HS-5 (cell line): ENCODE data around the gene CEP170B.
"Not testable (repeated sequence)": the region's sequence is repeated elsewhere in the genome, so short reads cannot be mapped to it uniquely, and the experiment has no call there.

Experiments
- DNase-seq: peaks from one replicate; pipeline ENCODE4 v3.0.0-alpha.2; 2012; ENCODE audit warnings: low read depth

The CEP170B gene

GRCh38 chr14:104879201-104879982, 14.3 kb downstream of the CEP170B start:
- DNase-seq, result no peak

- no peak for DNase-seq
These were observed 15.0 kb downstream of the CEP170B start for GRCh38 chr14:104879983-104880565.

GRCh38 chr14:104880584-104881210, 15.6 kb downstream of the CEP170B start:
- no peak for DNase-seq

- DNase-seq, result no peak
These were observed 16.4 kb downstream of the CEP170B start for GRCh38 chr14:104881369-104881979.

- no peak for DNase-seq
These were observed 17.4 kb downstream of the CEP170B start for GRCh38 chr14:104882325-104882973.

GRCh38 chr14:104882991-104883660, 18.1 kb downstream of the CEP170B start:
- no peak for DNase-seq

- DNase-seq, result no peak
These were observed 18.8 kb downstream of the CEP170B start for GRCh38 chr14:104883681-104884361.

- not testable (repeated sequence) for DNase-seq
These were observed 19.3 kb downstream of the CEP170B start for GRCh38 chr14:104884381-104884780.

- no peak for DNase-seq
These were observed 20.2 kb downstream of the CEP170B start for GRCh38 chr14:104885031-104885972.

GRCh38 chr14:104885973-104886689, 21.1 kb downstream of the CEP170B start:
- DNase-seq, result no peak

- no peak for DNase-seq
These were observed 21.9 kb downstream of the CEP170B start for GRCh38 chr14:104886690-104887622.

GRCh38 chr14:104887623-104888488, 22.8 kb downstream of the CEP170B start:
- DNase-seq, result no peak

GRCh38 chr14:104888489-104889374, 23.7 kb downstream of the CEP170B start:
- DNase-seq, result no peak

- no peak for DNase-seq
These were observed 24.3 kb downstream of the CEP170B start for GRCh38 chr14:104889375-104889757.

- DNase-seq, result not testable (repeated sequence)
These were observed 25.2 kb downstream of the CEP170B start for GRCh38 chr14:104890292-104890691.

GRCh38 chr14:104891121-104891551, 26.1 kb downstream of the CEP170B start:
- no peak for DNase-seq
